K562 (cell line): Measurements from ENCODE around the gene WT1. TPM values are rescaled to one million over a fixed set of nuclear protein-coding genes. Genes with fewer than 3 reads are reported as not detected.

ENCODE experiments used
- ADNP ChIP-seq: fragments of 200-800 bp; sonication (Bioruptor generic); IDR thresholded peaks from 2 replicates; pipeline ENCODE4 v1.6.1; 2016; ENCODE audit warnings: missing genetic modification characterization, missing compliant biosample characterization
- CREBBP ChIP-seq: IDR thresholded peaks from one replicate; pipeline ENCODE4 v1.6.1; 2012; ENCODE audit warnings: low read depth, mild to moderate bottlenecking, control low read depth, inconsistent platforms, low read length
- ESRRA ChIP-seq: fragments of 450-650 bp; IDR thresholded peaks from 2 replicates; pipeline ENCODE4 v1.6.1; 2014; ENCODE audit warnings: low read depth, mild to moderate bottlenecking, moderate library complexity, borderline replicate concordance
- ETV5 ChIP-seq: sonication (generic); formaldehyde crosslinking; IDR thresholded peaks from 2 replicates; pipeline ENCODE4 v1.4.0; 2020; ENCODE audit warnings: low read depth, mild to moderate bottlenecking, missing genetic modification reagents
- GABPB1 ChIP-seq: sonication (generic); formaldehyde crosslinking; IDR thresholded peaks from 2 replicates; pipeline ENCODE4 v1.8.0; 2022; ENCODE audit warnings: mild to moderate bottlenecking, missing genetic modification reagents
- HMGN3 ChIP-seq: IDR thresholded peaks from 2 replicates; pipeline ENCODE4 v1.6.1; 2011; ENCODE audit warnings: borderline replicate concordance, low read depth, mild to moderate bottlenecking, mixed read lengths, low read length; ENCODE audit not compliant: insufficient read length; ENCODE audit errors: extremely low read depth
- MCM3 ChIP-seq: fragments of 450-650 bp; IDR thresholded peaks from 2 replicates; pipeline ENCODE4 v1.6.1; 2016
- MCM7 ChIP-seq, 2 experiments: fragments of 450-650 bp; IDR thresholded peaks; 2 replicates each; pipeline ENCODE4 v1.6.1; 2016 to 2018
- NFRKB ChIP-seq: fragments of 450-650 bp; IDR thresholded peaks from 2 replicates; pipeline ENCODE4 v1.6.1; 2016; ENCODE audit warnings: low read depth
- OTX1 ChIP-seq: fragments of 450-650 bp; formaldehyde crosslinking; IDR thresholded peaks from 2 replicates; pipeline ENCODE4 v1.4.0; 2022; ENCODE audit warnings: mild to moderate bottlenecking
- SIN3B ChIP-seq: fragments of 450-650 bp; IDR thresholded peaks from 2 replicates; pipeline ENCODE4 v1.6.1; 2017; ENCODE audit warnings: low read depth, mild to moderate bottlenecking, moderate library complexity
- SMARCA5 ChIP-seq: fragments of 450-650 bp; IDR thresholded peaks from 2 replicates; pipeline ENCODE4 v1.6.1; 2016
- SMARCB1 ChIP-seq: IDR thresholded peaks from 2 replicates; pipeline ENCODE4 v1.6.1; 2011; ENCODE audit warnings: improper control_type of control experiment, low read depth; ENCODE audit not compliant: insufficient read length
- ZBTB40 ChIP-seq, 2 experiments: fragments of 450-650 bp in 1 of 2; sonication (generic) in 1 of 2; formaldehyde crosslinking in 1 of 2; IDR thresholded peaks; 2 replicates each; pipeline versions ENCODE4 v1.7.1 to v1.9.0; 2016 to 2022; ENCODE audit warnings: inconsistent platforms in 1 of 2, mild to moderate bottlenecking in 1 of 2, missing genetic modification reagents in 1 of 2
- ZBTB49 ChIP-seq: sonication (generic); formaldehyde crosslinking; IDR thresholded peaks from 2 replicates; pipeline ENCODE4 v1.8.0; 2022; ENCODE audit warnings: missing genetic modification reagents, mild to moderate bottlenecking, borderline replicate concordance
- ZNF3 ChIP-seq: fragments of 250-450 bp; sonication (Bioruptor Pico); IDR thresholded peaks from 2 replicates; pipeline ENCODE4 v1.5.0; 2021; ENCODE audit warnings: mild to moderate bottlenecking, moderate library complexity
- ZNF696 ChIP-seq: fragments of 250-450 bp; sonication (Bioruptor Pico); conservative IDR thresholded peaks from 2 replicates; pipeline ENCODE4 v1.4.0; 2020; ENCODE audit warnings: mild to moderate bottlenecking, moderate library complexity
- polyA plus RNA-seq, 8 experiments: library from polyadenylated mRNA; depleted of rRNA in 4 of 8; stranded (reverse) in 5 of 8; unstranded in 3 of 8; fragments of >200 nt; fragmentation: Nextera tagmentation in 2 of 8; fragmentation: Illumina TruSeq in 1 of 8; extraction: Ambion mirVana in 2 of 8; extraction: Trizol in 1 of 8; gene quantifications; 2 replicates each; pipeline versions ENCODE4 v1.2.1 to v1.2.3, GENCODE V29; 2011 to 2014; ENCODE audit warnings: inconsistent platforms in 1 of 8, missing spikeins in 1 of 8
- total RNA-seq, 7 experiments: library from RNA; depleted of rRNA in 6 of 7; stranded (reverse); fragments of >200 nt in 6 of 7; fragmentation: Illumina TruSeq in 2 of 7; extraction: Trizol in 2 of 7; gene quantifications; 2 replicates each; pipeline versions ENCODE4 v1.2.1 to v1.2.3, GENCODE V29; 2011 to 2021; ENCODE audit warnings: low replicate concordance in 1 of 7

The WT1 gene
- total and polyA plus RNA-seq, 9 of the 15 experiments (the other 6 are each of a cell fraction or from before 2014, with no cell fraction given), result 7.1 to 33.8 (median 19.4) TPM

GRCh38 chr11:32420937-32421901 is 14.1 kb downstream of the WT1 start (continued):
- no peak; the same call in 1 of the 2 replicates for TF ChIP-seq ZBTB40 (IDR thresholded peaks at IDR 0.05)
- TF ChIP-seq ZBTB40 (CRISPR knock-in tag; IDR thresholded peaks at IDR 0.05), result no peak
- no peak for TF ChIP-seq ZNF3
- TF ChIP-seq ZBTB49 (CRISPR knock-in tag), result no peak
- no peak for TF ChIP-seq CREBBP
- TF ChIP-seq GABPB1, result peak; percentile 45; the same call in 1 of the 2 replicates
- TF ChIP-seq SMARCB1, result no peak
- TF ChIP-seq SMARCA5, result no peak
- no peak for TF ChIP-seq MCM7 (IDR thresholded peaks at IDR 0.05)
- TF ChIP-seq HMGN3, result no peak
- TF ChIP-seq NFRKB, result 0 out of 2 replicates have a peak, but pooled peaks have one; percentile 76
- peak; percentile 75; the same call in 1 of the 2 replicates for TF ChIP-seq ESRRA
- peak; percentile 96 for TF ChIP-seq ETV5 (CRISPR knock-in tag)
- TF ChIP-seq ADNP, result no peak
- TF ChIP-seq MCM3, result no peak
- TF ChIP-seq OTX1 (CRISPR knock-in tag), result no peak
- TF ChIP-seq SIN3B, result no peak
- TF ChIP-seq ZNF696 (CRISPR knock-in tag), result no peak
